Hepatocyte (in vitro differentiated cells): Measurements from ENCODE around the gene RBKS. TPM values are rescaled to one million over a fixed set of nuclear protein-coding genes. Genes with fewer than 3 reads are reported as not detected.

ENCODE experiments used
- DNase-seq: peaks from one replicate; pipeline ENCODE4 v3.0.0-alpha.2; 2016; ENCODE audit warnings: low spot score
- H2AFZ ChIP-seq: fragments of 200-600 bp; sonication (generic); 2 replicates; pipeline ENCODE4 v1.6.0; 2016; ENCODE audit warnings: antibody characterized with exemption, mild to moderate bottlenecking
- H3K27ac ChIP-seq: fragments of 200-600 bp; sonication (generic); 2 replicates; pipeline ENCODE4 v1.5.1; 2016; ENCODE audit warnings: mild to moderate bottlenecking
- H3K27me3 ChIP-seq: fragments of 200-600 bp; sonication (generic); 2 replicates; pipeline ENCODE4 v1.6.1; 2016
- H3K36me3 ChIP-seq: fragments of 200-600 bp; sonication (generic); replicated peaks from 2 replicates; pipeline ENCODE4 v1.5.1; 2016; ENCODE audit warnings: low read depth; ENCODE audit not compliant: insufficient read depth
- H3K4me1 ChIP-seq: fragments of 200-600 bp; sonication (generic); 2 replicates; pipeline ENCODE4 v1.5.1; 2016; ENCODE audit warnings: mild to moderate bottlenecking, moderate library complexity; ENCODE audit not compliant: insufficient read depth
- H3K4me2 ChIP-seq: fragments of 200-600 bp; sonication (generic); 2 replicates; pipeline ENCODE4 v1.6.0; 2016
- H3K4me3 ChIP-seq: fragments of 200-600 bp; sonication (generic); 2 replicates; pipeline ENCODE4 v1.5.1; 2016; ENCODE audit warnings: mild to moderate bottlenecking
- H3K79me2 ChIP-seq: fragments of 200-600 bp; sonication (generic); 2 replicates; pipeline ENCODE4 v1.6.0; 2017; ENCODE audit warnings: mild to moderate bottlenecking
- H3K9me2 ChIP-seq: fragments of 200-600 bp; sonication (generic); replicated peaks from 2 replicates; pipeline ENCODE4 v1.6.0; 2017; ENCODE audit warnings: mild to moderate bottlenecking; ENCODE audit not compliant: insufficient read depth
- H3K9me3 ChIP-seq: fragments of 200-600 bp; sonication (generic); 2 replicates; pipeline ENCODE4 v1.5.1; 2016; ENCODE audit warnings: low read depth, mild to moderate bottlenecking
- H4K20me1 ChIP-seq: fragments of 200-600 bp; sonication (generic); 2 replicates; pipeline ENCODE4 v1.6.0; 2016; ENCODE audit warnings: mild to moderate bottlenecking; ENCODE audit not compliant: insufficient read depth, poor library complexity, severe bottlenecking
- CTCF ChIP-seq: fragments of 200-600 bp; sonication (generic); IDR thresholded peaks from 2 replicates; pipeline ENCODE4 v1.5.1; 2016; ENCODE audit warnings: antibody characterized with exemption, mild to moderate bottlenecking; ENCODE audit not compliant: poor library complexity
- EZH2 ChIP-seq: fragments of 200-600 bp; sonication (generic); IDR thresholded peaks from 2 replicates; pipeline ENCODE4 v1.6.1; 2016; ENCODE audit warnings: antibody characterized with exemption, mild to moderate bottlenecking, borderline replicate concordance
- EZH2phosphoT487 ChIP-seq: fragments of 200-600 bp; sonication (generic); IDR thresholded peaks from one replicate; pipeline ENCODE4 v1.6.1; 2018; ENCODE audit warnings: antibody characterized with exemption, mild to moderate bottlenecking, low read depth, moderate library complexity; ENCODE audit not compliant: unreplicated experiment, severe bottlenecking
- WGBS: methylation state at CpG from one replicate; pipeline ENCODE4 v1.1.6; 2016; ENCODE audit warnings: low lambda C conversion rate; ENCODE audit errors: missing lambda C conversion rate; 5-methylcytosine and 5-hydroxymethylcytosine counted together
- polyA plus RNA-seq: library from polyadenylated mRNA; unstranded; fragments of >200 nt; fragmentation: Nextera tagmentation; extraction: Ambion mirVana; gene quantifications from 2 replicates; pipeline ENCODE4 v1.2.1, GENCODE V29; 2016
- total RNA-seq: library from RNA; depleted of rRNA; stranded (reverse); fragments of >200 nt; gene quantifications from 2 replicates; pipeline ENCODE4 v1.2.3, GENCODE V29; 2014

Gene RBKS
- total and polyA plus RNA-seq, 2 experiments from 2014 or later, result 5.5 to 7.2 TPM

DNA sequence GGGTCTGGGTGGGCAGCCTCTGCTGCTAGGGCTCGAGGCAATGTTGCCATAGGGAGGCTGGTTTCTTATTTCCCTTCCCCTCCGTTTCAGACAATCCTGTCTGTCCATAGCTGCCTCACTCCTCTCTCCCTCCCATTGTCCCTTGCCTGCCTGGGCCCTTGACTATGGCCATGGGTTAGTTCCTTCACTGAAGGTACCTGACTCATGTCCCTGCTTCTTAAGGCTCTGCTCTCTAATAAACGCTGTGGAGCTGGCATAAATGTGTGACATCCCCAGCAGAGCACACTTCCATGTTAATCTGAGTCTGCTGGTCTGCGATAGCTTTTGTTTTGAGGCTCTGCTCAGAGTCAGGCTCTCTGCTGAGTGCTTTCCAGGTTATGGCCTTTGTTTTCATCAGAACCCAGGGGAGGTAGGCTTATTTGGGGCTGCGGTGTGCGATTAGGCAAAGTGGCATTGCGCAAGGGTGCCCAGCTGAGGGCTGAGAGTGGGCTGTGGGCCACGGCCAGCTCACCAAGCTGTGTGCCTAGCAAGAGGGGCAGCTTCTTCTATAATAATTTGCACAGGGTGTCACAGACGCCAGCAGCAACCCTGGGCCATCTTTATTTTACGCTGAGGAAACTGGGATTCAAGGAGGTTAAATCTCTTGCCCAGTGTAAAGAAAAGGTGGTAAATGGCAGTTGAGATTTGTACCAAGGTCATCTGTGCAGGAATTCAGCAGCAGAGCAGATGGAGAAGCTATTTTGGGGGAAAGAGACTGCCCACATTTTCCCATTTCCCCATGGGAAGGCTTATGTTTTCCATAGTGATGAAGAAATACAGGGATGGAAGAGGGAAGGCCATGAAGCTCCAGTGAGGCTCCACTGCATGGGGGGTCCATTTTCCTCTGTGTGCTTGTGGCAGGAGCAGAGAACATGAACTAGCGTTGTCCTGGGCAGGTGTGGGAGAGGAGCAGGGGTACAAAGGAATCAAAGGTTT lies 93.1 kb downstream of the RBKS start:
- WGBS, result 95% methylated on average over 10 of the region's 11 CpGs
- H2AFZ ChIP-seq, result no peak overlapping the region
- H3K36me3 ChIP-seq, result no peaks in the 10 kb centered on the region
- H3K4me1 ChIP-seq, result peaks cover 8% of the 10 kb centered on the region
- no peaks in the 10 kb centered on the region for H4K20me1 ChIP-seq
- H3K9me3 ChIP-seq, result no peaks in the 10 kb centered on the region
- H3K9me2 ChIP-seq, result no peaks in the 10 kb centered on the region
- no peak for DNase-seq
- H3K4me3 ChIP-seq, result no peak overlapping the region
- no peak overlapping the region for H3K27ac ChIP-seq
- no peak for TF ChIP-seq EZH2phosphoT487
- no peak overlapping the region for H3K4me2 ChIP-seq
- no peaks in the 10 kb centered on the region for H3K79me2 ChIP-seq
- H3K27me3 ChIP-seq, result no peaks in the 10 kb centered on the region

GRCh38 chr2:27795868-27796277 lies 94.3 kb downstream of the RBKS start:
- no peak overlapping the region for H3K4me3 ChIP-seq
- no peaks in the 10 kb centered on the region for H4K20me1 ChIP-seq
- no peaks in the 10 kb centered on the region for H3K27me3 ChIP-seq
- 94% methylated on average over 4 of the region's 4 CpGs for WGBS
- no peaks in the 10 kb centered on the region for H3K9me3 ChIP-seq
- TF ChIP-seq CTCF (no peak), EZH2 (no peak), EZH2phosphoT487 (no peak)
- no peaks in the 10 kb centered on the region for H3K36me3 ChIP-seq
- H3K79me2 ChIP-seq, result no peaks in the 10 kb centered on the region
- H3K4me2 ChIP-seq, result no peak overlapping the region
- no peak overlapping the region for H3K27ac ChIP-seq
- no peak overlapping the region for H2AFZ ChIP-seq
- DNase-seq, result no peak
- peaks cover 8% of the 10 kb centered on the region for H3K4me1 ChIP-seq
- no peaks in the 10 kb centered on the region for H3K9me2 ChIP-seq

- no peak overlapping the region for H2AFZ ChIP-seq
Measured at GRCh38 chr2:27795093-27795834, 94.9 kb downstream of the RBKS start.

More at GRCh38 chr2:27795093-27795834, 94.9 kb downstream of the RBKS start:
- peaks cover 8% of the 10 kb centered on the region for H3K4me1 ChIP-seq
- no peak overlapping the region for H3K4me2 ChIP-seq
- H3K9me3 ChIP-seq, result no peaks in the 10 kb centered on the region
- no peaks in the 10 kb centered on the region for H3K9me2 ChIP-seq
- WGBS, result 80% methylated on average over 8 of the region's 8 CpGs
- H3K36me3 ChIP-seq, result no peaks in the 10 kb centered on the region
- TF ChIP-seq EZH2 (no peak), CTCF (no peak), EZH2phosphoT487 (no peak)
- no peak for DNase-seq
- H3K27me3 ChIP-seq, result no peaks in the 10 kb centered on the region
- no peaks in the 10 kb centered on the region for H4K20me1 ChIP-seq
- no peak overlapping the region for H3K27ac ChIP-seq
- no peaks in the 10 kb centered on the region for H3K79me2 ChIP-seq
- H3K4me3 ChIP-seq, result no peak overlapping the region
